Ammon's horn (tissue), 1 donor: ENCODE data around the gene SV2B.
"Not testable (repeated sequence)": the region's sequence is repeated elsewhere in the genome, so short reads cannot be mapped to it uniquely, and the experiment has no call there.

Experiments
- DNase-seq: peaks from one replicate; pipeline ENCODE4 v3.0.0-alpha.2; 2016; ENCODE audit warnings: low spot score

SV2B gene

GRCh38 chr15:91318516-91318915 is 218.5 kb downstream of the SV2B start:
- DNase-seq: no peak

- DNase-seq: no peak
These were observed 218.9 kb downstream of the SV2B start for GRCh38 chr15:91318931-91319330.

- no peak for DNase-seq
These were observed 219.5 kb downstream of the SV2B start for GRCh38 chr15:91319371-91320059.

GRCh38 chr15:91320101-91320500 is 220.0 kb downstream of the SV2B start:
- no peak for DNase-seq

- no peak for DNase-seq
These were observed 229.9 kb downstream of the SV2B start for GRCh38 chr15:91329914-91330313.

- no peak for DNase-seq
These were observed 231.5 kb downstream of the SV2B start for GRCh38 chr15:91331581-91331980.

- DNase-seq: no peak
These were observed 235.6 kb downstream of the SV2B start for GRCh38 chr15:91335702-91336101.

- no peak for DNase-seq
These were observed 236.6 kb downstream of the SV2B start for GRCh38 chr15:91336687-91337086.

- no peak for DNase-seq
These were observed 238.7 kb downstream of the SV2B start for GRCh38 chr15:91338766-91339165.

- peak; percentile 33 for DNase-seq
These were observed 242.0 kb downstream of the SV2B start for GRCh38 chr15:91342097-91342496.

GRCh38 chr15:91344912-91345311 is 244.9 kb downstream of the SV2B start:
- DNase-seq: not testable (repeated sequence)

GRCh38 chr15:91345736-91346135 is 245.7 kb downstream of the SV2B start:
- no peak for DNase-seq

GRCh38 chr15:91346259-91346658 is 246.2 kb downstream of the SV2B start:
- DNase-seq: no peak

- no peak for DNase-seq
These were observed 248.9 kb downstream of the SV2B start for GRCh38 chr15:91348752-91349500.
